GM19240 (cell line): ENCODE data around the gene MICA.
"Not testable (repeated sequence)": the region's sequence is repeated elsewhere in the genome, so short reads cannot be mapped to it uniquely, and the experiment has no call there.

Experiments used
- DNase-seq: peaks from one replicate; pipeline ENCODE4 v3.0.0; 2011; ENCODE audit warnings: low spot score; ENCODE audit not compliant: insufficient read length

Gene MICA

GRCh38 chr6:31412506-31412905 lies 9.1 kb downstream of the MICA start:
- DNase-seq, result no peak

GRCh38 chr6:31414148-31414770 lies 10.9 kb downstream of the MICA start:
- not testable (repeated sequence) for DNase-seq

GRCh38 chr6:31414771-31415265 lies 11.4 kb downstream of the MICA start:
- no peak for DNase-seq

- DNase-seq, result no peak
Observed at GRCh38 chr6:31416394-31417014, 13.1 kb downstream of the MICA start.

- DNase-seq, result no peak
Observed at GRCh38 chr6:31418251-31418650, 14.9 kb downstream of the MICA start.

- DNase-seq, result no peak
Observed at GRCh38 chr6:31419842-31420241, 16.4 kb downstream of the MICA start.

GRCh38 chr6:31420546-31420945 lies 17.2 kb downstream of the MICA start:
- DNase-seq, result no peak

- DNase-seq, result no peak
Observed at GRCh38 chr6:31422587-31422986, 19.2 kb downstream of the MICA start.

GRCh38 chr6:31423550-31423949 lies 20.2 kb downstream of the MICA start:
- DNase-seq, result no peak

GRCh38 chr6:31426395-31427354 lies 23.3 kb downstream of the MICA start:
- no peak for DNase-seq

- no peak for DNase-seq
Observed at GRCh38 chr6:31430449-31430848, 27.1 kb downstream of the MICA start.

- not testable (repeated sequence) for DNase-seq
Observed at GRCh38 chr6:31435051-31435450, 31.7 kb downstream of the MICA start.

- DNase-seq, result no peak
Observed at GRCh38 chr6:31438222-31438621, 34.8 kb downstream of the MICA start.

GRCh38 chr6:31438677-31439076 lies 35.3 kb downstream of the MICA start:
- no peak for DNase-seq

- peak; percentile 72 for DNase-seq
Observed at GRCh38 chr6:31441365-31442267, 38.2 kb downstream of the MICA start.

- DNase-seq, result no peak
Observed at GRCh38 chr6:31446481-31446880, 43.1 kb downstream of the MICA start.

GRCh38 chr6:31446999-31447789 lies 43.8 kb downstream of the MICA start:
- not testable (repeated sequence) for DNase-seq

- DNase-seq, result no peak
Observed at GRCh38 chr6:31450751-31451150, 47.4 kb downstream of the MICA start.

GRCh38 chr6:31452859-31453258 lies 49.5 kb downstream of the MICA start:
- no peak for DNase-seq

GRCh38 chr6:31453259-31453658 lies 49.9 kb downstream of the MICA start:
- DNase-seq, result no peak
